H1 (cell line): ENCODE data around the gene PPIC.

ENCODE experiments used
- CHD2 ChIP-seq: IDR thresholded peaks from 2 replicates; pipeline ENCODE4 v1.6.1; 2012; ENCODE audit warnings: low read length, improper control_type of control experiment
- EP300 ChIP-seq, 2 experiments: IDR thresholded peaks; 1 replicate in 1 of 2; 2 replicates in 1 of 2; pipeline ENCODE4 v1.6.1; 2011 to 2012; ENCODE audit warnings: low read depth in 2 of 2, low read length in 2 of 2, mild to moderate bottlenecking in 2 of 2, borderline replicate concordance in 1 of 2, inconsistent platforms in 1 of 2, moderate library complexity in 1 of 2
- EZH2 ChIP-seq: fragments of 200-600 bp; sonication (generic); IDR thresholded peaks from 2 replicates; pipeline ENCODE4 v1.7.1; 2012; ENCODE audit warnings: low read depth, mild to moderate bottlenecking, moderate library complexity, low read length, inconsistent platforms; ENCODE audit not compliant: severe bottlenecking
- JUND ChIP-seq: IDR thresholded peaks from 2 replicates; pipeline ENCODE4 v1.6.1; 2011; ENCODE audit warnings: mild to moderate bottlenecking, improper control_type of control experiment, low read length
- MAFK ChIP-seq: IDR thresholded peaks from 2 replicates; pipeline ENCODE4 v1.6.1; 2012; ENCODE audit warnings: low read depth, mild to moderate bottlenecking, improper control_type of control experiment, low read length
- POLR2A ChIP-seq, 2 experiments: IDR thresholded peaks; 1 replicate in 1 of 2; 2 replicates in 1 of 2; pipeline ENCODE4 v1.6.1; 2011; ENCODE audit warnings: low read depth in 2 of 2, low read length in 2 of 2, mild to moderate bottlenecking in 2 of 2; ENCODE audit errors: control extremely low read depth in 1 of 2
- POLR2AphosphoS5 ChIP-seq: IDR thresholded peaks from 2 replicates; pipeline ENCODE4 v1.6.1; 2011; ENCODE audit warnings: low read depth, low read length
- RNF2 ChIP-seq: fragments of 200-900, 300-1000 bp; sonication (generic); IDR thresholded peaks from 2 replicates; pipeline ENCODE4 v1.7.1; 2016; ENCODE audit warnings: borderline replicate concordance, low read depth, mild to moderate bottlenecking, antibody characterized with exemption, low read length; ENCODE audit not compliant: poor library complexity, severe bottlenecking; ENCODE audit errors: missing control alignments
- SIX5 ChIP-seq: IDR thresholded peaks from 2 replicates; pipeline ENCODE4 v1.6.1; 2011; ENCODE audit warnings: mild to moderate bottlenecking, low read depth, low read length
- SP4 ChIP-seq: IDR thresholded peaks from 2 replicates; pipeline ENCODE4 v1.6.1; 2012; ENCODE audit warnings: low read length, inconsistent platforms
- ZNF274 ChIP-seq: IDR thresholded peaks from 2 replicates; pipeline ENCODE4 v1.7.0; 2012; ENCODE audit warnings: low read length, borderline replicate concordance; ENCODE audit errors: extremely low read depth
- TF ChIP-seq, protein P1 (sequence below), 3 experiments: IDR thresholded peaks; 1 replicate in 2 of 3; 2 replicates in 1 of 3; pipeline versions ENCODE4 v1.5.1 to v1.6.1; 2011; ENCODE audit warnings: low read length in 3 of 3, mild to moderate bottlenecking in 3 of 3, inconsistent platforms in 2 of 3, low read depth in 1 of 3, moderate library complexity in 1 of 3; ENCODE audit not compliant: insufficient read depth in 1 of 3; ENCODE audit errors: control extremely low read depth in 1 of 3
- TF ChIP-seq, protein P2 (sequence below): IDR thresholded peaks from 2 replicates; pipeline ENCODE4 v1.6.1; 2011; ENCODE audit warnings: low read length, improper control_type of control experiment
- TF ChIP-seq, protein P3 (sequence below): IDR thresholded peaks from 2 replicates; pipeline ENCODE4 v1.6.1; 2012; ENCODE audit warnings: inconsistent platforms

DNA sequence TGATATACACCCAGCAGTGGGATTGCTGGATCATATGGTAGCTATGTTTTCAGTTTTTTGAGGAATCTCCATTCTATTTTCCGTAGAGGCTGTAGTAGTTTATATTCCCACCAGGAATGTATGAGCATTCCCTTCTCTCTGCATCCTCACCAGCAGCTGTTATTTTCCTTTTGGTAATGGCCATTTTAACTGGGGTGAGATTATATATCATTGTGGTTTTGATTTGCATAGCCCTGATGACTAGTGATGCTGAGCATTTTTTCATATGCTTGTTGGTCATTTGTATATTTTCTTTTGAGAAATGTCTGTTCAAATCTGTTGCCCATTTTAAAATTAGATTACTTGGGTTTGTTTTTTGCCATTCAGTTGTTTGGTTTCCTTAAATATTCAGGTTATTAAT, 11.2 kb upstream of the PPIC start:
- TF ChIP-seq POLR2A (IDR thresholded peaks at IDR 0.05; ENCODE audit: control extremely low read depth in 1 of 2, low read depth in 2 of 2, low read length in 2 of 2) (no peak), RNF2 (no peak), CHD2 (no peak), JUND (no peak), POLR2AphosphoS5 (no peak), SP4 (no peak), ZNF274 (no peak), MAFK (no peak), SIX5 (no peak), EZH2 (no peak), EP300 (IDR thresholded peaks at IDR 0.05; ENCODE audit: borderline replicate concordance in 1 of 2, low read depth in 2 of 2, low read length in 2 of 2) (no peak)
- TF ChIP-seq, protein P1, sequence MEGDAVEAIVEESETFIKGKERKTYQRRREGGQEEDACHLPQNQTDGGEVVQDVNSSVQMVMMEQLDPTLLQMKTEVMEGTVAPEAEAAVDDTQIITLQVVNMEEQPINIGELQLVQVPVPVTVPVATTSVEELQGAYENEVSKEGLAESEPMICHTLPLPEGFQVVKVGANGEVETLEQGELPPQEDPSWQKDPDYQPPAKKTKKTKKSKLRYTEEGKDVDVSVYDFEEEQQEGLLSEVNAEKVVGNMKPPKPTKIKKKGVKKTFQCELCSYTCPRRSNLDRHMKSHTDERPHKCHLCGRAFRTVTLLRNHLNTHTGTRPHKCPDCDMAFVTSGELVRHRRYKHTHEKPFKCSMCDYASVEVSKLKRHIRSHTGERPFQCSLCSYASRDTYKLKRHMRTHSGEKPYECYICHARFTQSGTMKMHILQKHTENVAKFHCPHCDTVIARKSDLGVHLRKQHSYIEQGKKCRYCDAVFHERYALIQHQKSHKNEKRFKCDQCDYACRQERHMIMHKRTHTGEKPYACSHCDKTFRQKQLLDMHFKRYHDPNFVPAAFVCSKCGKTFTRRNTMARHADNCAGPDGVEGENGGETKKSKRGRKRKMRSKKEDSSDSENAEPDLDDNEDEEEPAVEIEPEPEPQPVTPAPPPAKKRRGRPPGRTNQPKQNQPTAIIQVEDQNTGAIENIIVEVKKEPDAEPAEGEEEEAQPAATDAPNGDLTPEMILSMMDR (IDR thresholded peaks at IDR 0.05; ENCODE audit: control extremely low read depth in 1 of 3, insufficient read depth in 1 of 3, low read depth in 1 of 3, low read length in 3 of 3): no peak
- TF ChIP-seq, protein P2, sequence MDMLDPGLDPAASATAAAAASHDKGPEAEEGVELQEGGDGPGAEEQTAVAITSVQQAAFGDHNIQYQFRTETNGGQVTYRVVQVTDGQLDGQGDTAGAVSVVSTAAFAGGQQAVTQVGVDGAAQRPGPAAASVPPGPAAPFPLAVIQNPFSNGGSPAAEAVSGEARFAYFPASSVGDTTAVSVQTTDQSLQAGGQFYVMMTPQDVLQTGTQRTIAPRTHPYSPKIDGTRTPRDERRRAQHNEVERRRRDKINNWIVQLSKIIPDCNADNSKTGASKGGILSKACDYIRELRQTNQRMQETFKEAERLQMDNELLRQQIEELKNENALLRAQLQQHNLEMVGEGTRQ: no peak
- TF ChIP-seq, protein P3, sequence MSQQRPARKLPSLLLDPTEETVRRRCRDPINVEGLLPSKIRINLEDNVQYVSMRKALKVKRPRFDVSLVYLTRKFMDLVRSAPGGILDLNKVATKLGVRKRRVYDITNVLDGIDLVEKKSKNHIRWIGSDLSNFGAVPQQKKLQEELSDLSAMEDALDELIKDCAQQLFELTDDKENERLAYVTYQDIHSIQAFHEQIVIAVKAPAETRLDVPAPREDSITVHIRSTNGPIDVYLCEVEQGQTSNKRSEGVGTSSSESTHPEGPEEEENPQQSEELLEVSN: no peak
